ENCODE results near the gene SLC25A44. TPM values are rescaled to one million over a fixed set of nuclear protein-coding genes. Genes with fewer than 3 reads are reported as not detected.

The SLC25A44 gene
- total and polyA plus RNA-seq, 2 donors (not counting 1 experiment from before 2014, with no cell fraction given): 14.9 to 27.2 TPM

GRCh38 chr1:156212833-156213643 lies 19.1 kb downstream of the SLC25A44 start, which contains the start of gene PMF1:
Gene PMF1, plus strand, starts transcription at chr1:156213007. Its CDS starts 9 bp downstream, at chr1:156213016.
- peak; percentile 97 for ATAC-seq (ENCODE audit: low read depth)
- Histone ChIP-seq H3K9me3 (ENCODE audit: control extremely low read depth in 1 of 3, control insufficient read depth in 2 of 3, insufficient read depth in 1 of 3, low read length in 2 of 3) (no peaks in the 10 kb centered on the region), H3K4me2 (replicated peaks; ENCODE audit: low read depth, low read length, poor library complexity, severe bottlenecking) (peak within 1 kb of the TSS; percentile 93), H4K20me1 (ENCODE audit: control insufficient read depth, insufficient read depth, low read length, poor library complexity, severe bottlenecking) (peaks cover 4% of the 10 kb centered on the region), H3K36me3 (replicated peaks in 1 of 2; ENCODE audit: control extremely low read depth in 1 of 2, control insufficient read depth in 1 of 2, extremely low read depth in 1 of 2, insufficient read depth in 2 of 2, low read length in 1 of 2) (peaks cover 0 to 30% of the 10 kb centered on the region in 2 experiments), H3K79me2 (ENCODE audit: control insufficient read depth, insufficient read depth, low read length) (peaks cover 40% of the 10 kb centered on the region), H3K4me3 (ENCODE audit: control extremely low read depth in 1 of 5, extremely low read depth in 1 of 5, insufficient read depth in 1 of 5, low read depth in 2 of 5, low read length in 4 of 5) (peak within 1 kb of the TSS; percentile 75 to 95 (median 81)), H2AFZ (ENCODE audit: insufficient read depth, low read depth, low read length, poor library complexity, severe bottlenecking) (peak within 1 kb of the TSS; percentile 88), H3K9ac (ENCODE audit: low read length) (peak within 1 kb of the TSS; percentile 77), H3K27me3 (replicated peaks in 1 of 4; ENCODE audit: control extremely low read depth in 1 of 4, control insufficient read depth in 3 of 4, insufficient read depth in 4 of 4, low read length in 3 of 4) (no peaks in the 10 kb centered on the region), H3K27ac (ENCODE audit: low read length in 2 of 2) (peak within 1 kb of the TSS; percentile 93 to 94), H3K4me1 (ENCODE audit: control insufficient read depth in 2 of 2, insufficient read depth in 2 of 2, low read length in 2 of 2) (peaks cover 14 to 19% of the 10 kb centered on the region in 2 donors)
- DNase-seq: peak; percentile 97
- under 1% methylated on average over 54 of the region's 61 CpGs for WGBS (ENCODE audit: insufficient coverage)
- Mint-ChIP-seq H3K27ac (peak within 1 kb of the TSS; percentile 99), H3K4me1 (peaks cover 29% of the 10 kb centered on the region), H3K27me3 (no peaks in the 10 kb centered on the region), H3K4me3 (peak within 1 kb of the TSS; percentile 98), H3K9me3 (ENCODE audit: insufficient read depth) (no peaks in the 10 kb centered on the region)
- ChIA-PET POLR2A (interaction anchor here (0.5 to 2.1 kb wide), 18 partner anchors 12 to 539 kb away, joined by 3 to 9 read pairs (median 4); partner anchors contain the start of genes SEMA4A, SLC25A44, SMG5 and SYT11), CTCF (interaction anchor here (0.8 to 3.0 kb wide), 10 partner anchors 12 to 116 kb away, joined by 3 to 43 read pairs (median 6); partner anchors contain the start of genes SLC25A44 and SMG5)
- no peak for TF ChIP-seq EZH2 (IDR thresholded peaks at IDR 0.05; ENCODE audit: borderline replicate concordance, insufficient read depth, low read depth, low read length, poor library complexity, severe bottlenecking)
- no peak for TF ChIP-seq CTCF (IDR thresholded peaks at IDR 0.05)
- intact Hi-C loops (cut with micrococcal nuclease): loop anchor here (1.0 to 5.0 kb wide), 7 partner anchors 19 to 356 kb away; partner anchors contain the start of genes CCT3, GON4L, SLC25A44 and SMG5
